HG03460 (cell line): ENCODE data around the gene MTPN.

Experiments used
- ATAC-seq: cut with Tn5 transposase; IDR thresholded peaks from one replicate; pipeline ENCODE4 v1.9.1; 2021; ENCODE audit not compliant: unreplicated experiment

MTPN gene

DNA sequence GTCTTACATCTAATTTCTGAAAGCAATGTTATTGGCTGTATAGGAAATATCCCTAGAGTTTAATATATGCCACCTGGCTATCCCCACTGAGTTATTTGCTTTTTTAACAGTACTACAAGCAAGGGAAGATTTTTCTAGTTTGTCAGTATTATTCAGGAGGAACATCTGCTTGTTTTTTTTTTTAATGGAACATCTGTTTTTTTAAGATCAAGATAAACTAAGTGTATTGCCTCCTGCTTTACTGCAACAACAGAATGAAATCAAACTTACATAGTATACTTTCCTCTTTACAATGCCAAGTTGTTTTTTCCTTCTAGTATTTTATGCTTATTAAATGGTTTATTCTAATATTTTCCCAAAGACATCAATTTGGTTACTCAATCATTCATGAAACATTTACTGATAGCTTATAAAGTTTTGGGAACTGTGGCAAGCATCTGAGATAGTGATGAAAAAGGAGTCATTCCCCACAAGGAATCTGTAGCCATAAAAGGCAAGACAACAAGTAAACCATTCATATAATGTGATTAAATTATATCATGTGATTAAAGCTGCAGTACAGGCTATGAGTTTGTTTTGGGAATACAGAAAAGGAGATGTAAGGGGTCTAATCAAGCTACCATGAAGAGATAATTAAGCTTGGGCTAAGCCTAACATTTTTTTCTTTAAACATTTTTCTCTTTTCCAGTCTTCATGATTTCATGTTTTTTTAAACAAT, 17.4 kb downstream of the MTPN start:
- no peak for ATAC-seq

DNA sequence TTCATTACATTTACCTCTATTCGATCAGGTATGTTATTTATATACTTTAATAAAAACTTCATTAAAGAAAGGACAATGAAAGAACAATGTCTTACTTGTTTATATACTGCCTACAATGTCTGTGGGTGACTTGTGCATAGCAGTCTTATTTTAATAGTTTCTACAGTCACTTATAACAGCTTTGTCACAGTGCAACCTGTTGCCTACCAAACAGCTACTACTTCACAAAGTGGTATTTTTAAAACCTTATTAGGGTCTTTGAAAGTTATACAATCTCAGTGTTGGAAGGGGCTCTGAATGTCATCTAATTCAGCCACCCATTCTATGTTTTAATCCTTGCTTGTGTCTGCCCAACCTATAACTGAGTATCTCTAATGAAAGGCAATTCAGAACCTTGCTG, 19.0 kb downstream of the MTPN start:
- ATAC-seq, result no peak

DNA sequence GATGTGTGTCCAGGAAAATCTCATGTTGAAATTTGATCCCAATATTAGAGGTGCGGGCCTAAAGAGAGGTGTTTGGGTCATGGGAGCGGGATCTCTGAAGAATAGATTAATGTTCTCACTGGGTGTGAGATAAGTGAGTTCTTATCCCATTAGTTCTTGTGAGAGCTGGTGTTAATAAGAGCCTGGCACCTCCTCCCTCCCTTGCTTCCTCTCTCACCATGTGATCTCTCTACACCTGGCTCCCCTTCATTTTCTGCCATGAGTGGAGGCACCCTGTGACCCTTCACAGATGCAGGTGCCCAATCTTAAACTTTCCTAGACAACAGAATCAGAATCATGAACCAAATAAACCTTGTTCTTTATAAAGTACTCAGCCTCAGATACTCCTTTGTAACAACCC, 19.5 kb downstream of the MTPN start:
- no peak for ATAC-seq

DNA sequence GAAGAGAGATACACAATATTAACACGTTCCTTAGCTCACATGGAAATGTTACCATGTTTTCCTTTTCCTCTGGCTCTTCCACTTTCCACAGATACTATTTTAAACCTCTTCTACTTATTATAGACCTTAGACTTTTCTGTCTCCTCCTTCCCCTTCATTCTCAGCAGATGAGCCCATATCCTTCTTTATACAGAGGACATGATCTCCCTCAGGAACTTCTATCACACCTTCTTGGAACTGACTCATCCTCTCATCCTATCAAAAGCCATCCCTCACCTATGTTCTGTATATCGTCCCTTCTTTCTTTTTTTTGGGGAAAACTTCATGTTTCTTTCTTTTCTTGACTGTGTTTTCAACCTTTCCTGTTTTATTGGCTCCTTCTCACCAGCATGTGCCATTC, 20.8 kb downstream of the MTPN start:
- ATAC-seq, result no peak

DNA sequence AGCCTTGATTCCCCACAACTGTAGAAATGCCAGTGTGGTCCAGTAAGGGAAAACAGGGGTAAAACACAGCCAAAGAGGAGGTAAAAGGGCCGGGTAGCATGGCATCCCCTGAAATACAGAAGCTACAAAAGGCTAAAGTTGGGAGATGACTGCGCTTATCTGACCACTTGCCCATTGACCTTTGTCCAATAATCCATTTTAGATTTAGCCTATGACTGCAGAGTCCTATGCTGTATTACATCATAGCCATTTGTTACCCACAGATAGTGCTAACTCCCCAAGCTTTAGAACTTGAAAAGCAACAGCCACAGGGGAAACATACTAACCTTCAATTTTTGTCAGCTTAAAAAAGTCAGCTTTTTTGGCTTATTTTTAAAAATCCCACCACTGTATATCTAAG, 26.2 kb downstream of the MTPN start:
- no peak for ATAC-seq

DNA sequence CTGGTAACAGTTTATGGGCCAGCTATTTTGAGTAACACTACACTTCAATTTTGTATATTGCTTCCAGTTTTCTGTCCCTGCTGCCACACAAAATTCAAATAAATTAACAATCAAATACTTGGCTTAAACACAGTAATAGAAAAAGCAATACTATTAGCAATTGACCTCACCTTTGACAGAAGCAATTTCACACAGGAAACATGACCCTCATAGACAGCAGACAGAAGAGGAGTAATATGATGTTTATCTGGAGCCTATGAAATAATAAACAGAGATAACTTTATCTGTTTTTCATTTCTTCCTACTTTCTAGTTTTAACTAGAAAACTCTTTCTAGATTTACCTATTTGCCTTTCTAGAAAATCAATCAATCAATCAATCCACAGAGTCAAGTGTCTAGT, 26.7 kb downstream of the MTPN start:
- no peak for ATAC-seq

DNA sequence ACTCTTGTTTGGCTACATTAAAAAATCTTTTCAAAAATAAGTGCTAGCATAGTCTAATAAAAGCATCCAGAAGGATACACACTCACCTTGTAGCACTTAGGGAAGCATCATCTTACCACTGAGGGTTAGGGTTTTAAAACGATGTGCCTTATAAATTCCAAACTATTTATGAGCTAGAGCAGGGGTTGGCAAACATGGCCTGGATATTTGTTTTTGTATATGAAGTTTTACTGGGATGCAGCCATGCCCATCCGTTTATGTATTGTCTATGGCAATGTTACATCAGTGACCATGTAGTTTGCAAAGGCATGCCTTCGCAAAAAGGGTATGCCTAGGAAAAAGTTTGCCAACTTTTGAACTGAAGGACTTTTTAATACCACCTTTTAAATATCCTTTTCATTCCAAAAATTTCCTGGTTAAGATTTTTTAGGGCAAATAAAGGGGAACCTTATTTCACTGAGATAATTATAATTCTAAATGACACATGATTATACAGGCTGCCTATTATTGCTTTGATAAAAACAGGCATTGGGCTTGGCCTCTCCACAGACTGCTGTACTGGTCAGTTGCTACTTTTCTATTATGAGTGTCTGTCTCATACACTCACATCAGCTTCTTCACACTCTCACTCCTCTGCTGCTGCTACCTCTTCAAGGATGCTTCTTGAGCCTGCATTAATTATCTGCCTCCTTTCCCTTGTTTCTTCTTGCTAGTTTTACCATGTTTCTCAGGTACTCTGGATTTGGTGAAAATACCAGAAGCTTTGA, 30.7 kb downstream of the MTPN start:
- ATAC-seq, result no peak

DNA sequence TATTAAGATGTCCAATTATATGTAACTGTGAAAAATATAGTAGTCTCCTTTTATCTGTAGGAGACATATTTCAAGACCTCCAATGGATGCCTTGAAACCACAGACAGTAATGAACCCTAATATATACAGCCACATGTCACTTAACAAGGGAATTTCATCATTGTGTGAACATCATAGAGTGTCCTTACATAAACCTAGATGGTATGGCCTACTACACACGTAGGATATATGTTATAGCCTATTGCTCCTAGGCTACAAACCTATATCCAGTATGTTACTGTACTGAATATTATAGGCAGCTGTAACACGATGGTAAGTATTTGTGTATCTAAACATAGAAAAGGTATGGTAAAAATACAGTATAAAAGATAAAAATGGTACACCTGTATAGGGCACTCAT, 32.4 kb downstream of the MTPN start:
- ATAC-seq, result no peak

DNA sequence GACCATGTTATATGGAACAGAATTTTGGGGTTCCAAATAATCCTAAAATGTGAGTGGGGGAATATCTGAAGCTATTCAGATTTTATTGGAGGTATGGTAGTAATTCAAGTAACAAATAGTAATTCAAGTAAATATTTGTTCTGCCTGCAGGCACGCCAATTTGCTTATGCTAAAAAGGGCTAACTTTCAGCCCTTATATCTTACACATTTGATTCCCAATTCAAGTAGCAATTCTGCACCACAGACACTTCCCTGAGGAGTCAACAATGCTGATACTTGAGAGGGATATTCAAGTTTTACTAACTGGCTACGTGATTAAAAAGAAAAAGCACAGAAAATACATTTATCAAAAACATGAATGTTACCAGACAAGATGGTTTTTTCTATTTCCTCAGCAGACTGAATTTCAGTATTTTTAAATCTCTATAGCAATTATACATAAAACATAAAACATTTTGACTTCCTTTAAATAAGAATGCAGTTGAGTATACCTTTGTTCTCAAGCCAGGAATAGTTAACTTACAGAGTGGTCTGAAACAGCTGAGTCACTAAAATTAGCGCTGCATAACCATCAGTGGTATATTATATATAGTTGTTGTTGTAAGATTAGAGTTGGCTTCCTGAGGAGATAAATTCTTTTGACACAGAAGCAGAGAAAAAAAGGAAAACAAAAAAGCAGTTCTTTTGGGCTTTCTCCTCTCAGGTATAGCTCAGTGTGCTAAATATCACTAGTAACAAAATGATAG, 33.9 kb downstream of the MTPN start:
- peak; percentile 2 for ATAC-seq

DNA sequence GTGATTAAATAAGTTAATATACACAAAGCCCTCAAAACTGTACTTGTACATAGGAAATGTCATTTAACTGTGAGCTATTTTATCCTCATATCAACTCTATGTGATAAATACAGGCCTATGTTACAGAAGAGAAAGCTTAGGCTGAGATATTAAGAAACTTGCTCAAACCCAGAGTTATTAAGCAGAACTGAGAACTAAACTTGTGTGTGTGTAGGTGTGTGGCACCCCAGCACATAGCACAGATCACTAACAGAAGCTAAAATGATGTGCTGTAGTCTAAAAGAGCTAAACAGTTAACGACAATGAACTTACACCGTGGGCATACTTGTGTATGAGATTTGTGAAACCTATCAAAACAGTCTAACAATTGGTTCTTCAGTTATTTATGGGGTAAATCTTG, 34.5 kb downstream of the MTPN start:
- ATAC-seq, result peak; percentile 71

DNA sequence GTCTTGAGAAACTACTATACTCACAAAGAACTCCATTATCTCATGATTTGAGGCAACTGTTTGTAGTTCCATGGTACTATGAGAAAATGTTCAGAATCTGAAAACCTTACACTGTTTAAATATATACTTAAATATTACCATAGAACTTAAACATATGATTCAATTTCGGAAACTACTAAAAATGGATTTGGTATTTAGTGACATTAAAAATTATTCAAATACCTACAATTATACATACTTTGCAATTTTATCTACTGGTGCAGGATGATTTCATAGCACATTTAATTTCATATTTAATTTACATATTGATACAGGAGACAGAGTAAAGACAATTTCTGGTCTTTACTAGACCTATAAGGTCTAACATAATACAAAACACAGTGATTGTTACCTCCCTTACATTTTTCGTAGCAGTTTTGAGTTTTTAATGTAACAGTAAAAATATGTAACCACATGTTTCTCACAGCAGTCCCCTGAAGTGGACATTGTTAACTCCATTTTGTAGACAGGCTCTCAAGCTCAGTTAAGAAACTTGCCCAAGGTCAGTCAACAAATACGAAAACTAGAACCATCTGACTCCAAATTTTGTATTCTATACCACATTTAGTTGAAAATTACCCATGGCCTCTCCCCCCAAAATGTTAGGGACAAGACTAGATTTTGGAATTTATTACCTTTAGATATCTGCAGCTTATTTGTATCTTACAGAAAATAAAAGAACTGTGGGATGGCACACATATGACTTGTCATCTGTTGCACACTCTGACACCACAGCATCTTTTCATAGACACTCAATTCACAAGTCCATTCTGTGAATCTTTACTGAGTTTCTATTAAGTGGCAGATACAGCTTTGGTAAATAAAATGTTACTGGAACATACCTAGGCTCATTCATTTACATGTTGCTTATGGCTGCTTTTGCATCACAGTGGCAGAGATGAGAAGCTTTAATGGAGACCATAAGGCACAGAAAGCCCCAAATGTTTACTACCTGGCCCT, 36.8 kb downstream of the MTPN start:
- no peak for ATAC-seq

DNA sequence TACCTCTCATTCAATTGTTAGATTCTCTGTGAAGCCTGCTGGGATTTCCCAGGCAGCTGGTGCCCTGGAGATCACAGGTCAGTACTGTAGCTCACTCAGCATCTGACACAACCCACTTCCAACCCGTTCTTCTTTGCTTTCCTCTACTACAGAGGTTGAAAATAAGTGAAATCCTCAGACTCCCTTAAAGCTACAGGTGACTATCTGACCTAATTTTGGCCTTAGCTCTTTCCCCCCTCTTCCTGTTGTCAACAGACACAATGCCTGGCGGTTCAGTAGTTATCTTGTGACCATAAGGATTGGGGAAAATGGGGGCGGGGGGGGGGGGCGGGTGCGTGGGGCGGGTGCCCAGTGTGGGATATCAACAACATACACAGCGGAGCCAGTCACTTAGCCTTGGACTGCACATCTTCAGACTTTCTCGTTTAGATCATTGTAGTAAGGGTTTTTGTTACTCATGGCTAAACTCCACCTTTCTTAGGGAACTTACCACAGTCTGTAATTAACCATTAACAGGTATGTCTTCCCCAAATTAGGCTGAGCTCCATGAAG, 37.8 kb downstream of the MTPN start:
- no peak for ATAC-seq

DNA sequence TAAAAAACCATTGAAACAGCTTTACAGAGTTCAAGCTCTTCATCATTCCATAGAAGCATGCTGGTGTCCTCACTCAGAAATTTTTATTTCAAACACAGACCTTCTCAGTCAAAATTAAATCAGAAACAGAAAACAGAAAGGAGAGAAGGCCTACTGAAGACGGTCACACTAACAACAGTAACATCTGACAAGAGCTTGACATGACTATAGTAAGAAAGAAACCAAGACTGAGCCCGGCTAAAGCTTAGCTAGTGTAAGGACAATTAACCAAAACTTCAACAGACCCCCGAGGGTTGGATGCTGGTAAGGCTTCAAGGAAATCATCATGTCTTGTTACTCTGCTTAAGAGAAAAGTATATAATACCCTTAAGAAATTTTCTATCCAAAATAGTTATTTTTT, 38.6 kb downstream of the MTPN start:
- peak; percentile 48 for ATAC-seq

DNA sequence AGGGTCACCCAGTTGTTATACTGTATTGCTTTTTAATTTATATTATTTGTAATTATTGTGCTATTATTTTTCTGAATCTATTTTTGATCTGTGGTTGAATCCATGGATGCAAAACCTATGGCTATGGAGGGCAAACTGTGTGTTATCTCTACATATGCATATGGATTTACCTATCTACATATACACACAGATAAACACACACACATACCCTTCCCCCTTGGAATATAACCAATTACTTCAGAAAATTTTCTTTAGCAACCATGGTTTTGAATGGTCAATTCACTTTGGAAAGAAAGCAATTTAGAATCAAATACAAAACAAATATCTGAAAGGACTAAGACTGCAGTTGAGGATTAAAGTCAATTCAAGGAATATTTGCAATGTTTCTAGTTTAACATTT, 39.1 kb downstream of the MTPN start:
- ATAC-seq, result no peak

DNA sequence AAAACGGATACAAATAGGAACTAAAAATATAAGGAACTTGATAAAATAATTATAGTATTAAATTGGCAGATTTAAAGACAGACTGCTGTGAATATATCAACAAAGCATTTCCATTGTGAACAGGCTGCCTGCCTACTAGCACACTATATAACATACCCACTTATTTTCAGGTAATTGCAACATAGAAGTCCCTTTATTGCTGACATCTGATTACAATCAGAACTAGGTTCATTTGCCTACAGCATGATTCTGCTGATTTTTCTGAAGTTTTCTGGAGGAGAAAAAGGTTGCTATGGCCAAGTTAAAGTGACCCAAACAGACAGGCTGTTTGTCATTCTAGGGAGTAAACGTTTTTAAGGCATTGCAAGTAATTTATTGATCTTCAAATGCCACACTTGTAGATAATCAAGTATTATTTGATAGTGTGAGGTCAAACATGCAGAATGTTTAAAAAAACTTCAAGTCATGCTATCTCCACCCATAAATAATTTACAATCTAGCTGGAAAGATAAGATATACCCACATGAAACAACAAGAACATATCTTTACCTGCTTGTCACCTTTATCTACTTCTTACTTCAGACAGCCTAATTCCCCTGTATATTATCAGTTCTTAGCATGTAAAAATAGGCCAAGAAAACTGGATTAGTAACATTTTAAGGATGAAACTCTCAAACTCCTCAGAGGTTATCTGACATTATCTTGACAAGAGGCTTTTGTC, 40.5 kb downstream of the MTPN start:
- ATAC-seq, result no peak

DNA sequence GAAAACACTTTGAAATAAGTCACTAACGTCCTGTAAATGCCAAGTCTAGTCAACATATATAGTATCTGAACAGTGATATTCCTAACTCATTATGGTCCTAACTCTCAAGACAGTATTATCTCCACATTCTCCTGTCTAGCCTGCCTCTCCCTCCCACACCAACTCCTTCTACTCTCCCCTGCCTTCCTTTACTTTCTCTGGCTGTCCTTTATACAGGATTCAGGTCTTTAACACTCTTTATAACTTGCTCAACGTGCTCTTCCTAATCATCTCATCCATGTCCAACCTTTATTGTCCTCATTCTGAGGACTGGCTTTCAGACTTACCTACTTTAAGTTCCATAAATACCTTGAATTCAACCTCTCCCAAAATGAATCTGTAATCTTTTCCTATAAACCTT, 42.5 kb downstream of the MTPN start:
- no peak for ATAC-seq

DNA sequence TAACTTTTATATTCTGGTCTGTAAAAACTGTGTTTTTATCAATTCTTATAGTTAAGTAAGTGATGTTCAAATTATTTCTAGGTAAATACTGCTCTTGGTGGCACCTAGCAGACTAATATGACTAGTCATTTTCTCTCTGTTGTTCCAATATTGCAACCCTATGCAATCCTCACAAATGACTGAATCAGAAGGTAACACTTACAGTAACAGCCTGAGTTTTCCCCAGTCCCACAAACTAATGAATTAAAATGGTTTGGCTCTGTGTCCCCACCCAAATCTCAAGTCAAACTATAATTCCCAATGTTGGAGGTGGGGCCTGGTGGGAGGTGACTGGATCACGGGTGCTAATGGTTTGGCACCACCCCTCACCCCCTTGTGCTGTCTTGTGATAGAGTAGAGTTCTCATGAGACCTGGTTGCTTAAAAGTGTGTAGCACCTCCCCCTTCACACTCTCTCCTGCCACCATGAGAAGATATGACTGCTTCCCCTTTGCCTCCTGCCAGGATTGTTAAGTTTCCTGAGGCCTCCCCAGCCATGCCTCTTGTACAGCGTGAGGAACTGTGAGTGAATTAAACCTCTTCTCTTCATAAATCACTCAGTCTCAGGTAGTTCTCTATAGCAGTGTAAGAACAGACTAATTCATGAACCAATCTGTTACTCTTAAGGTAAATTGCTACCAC, 43.5 kb downstream of the MTPN start:
- no peak for ATAC-seq

DNA sequence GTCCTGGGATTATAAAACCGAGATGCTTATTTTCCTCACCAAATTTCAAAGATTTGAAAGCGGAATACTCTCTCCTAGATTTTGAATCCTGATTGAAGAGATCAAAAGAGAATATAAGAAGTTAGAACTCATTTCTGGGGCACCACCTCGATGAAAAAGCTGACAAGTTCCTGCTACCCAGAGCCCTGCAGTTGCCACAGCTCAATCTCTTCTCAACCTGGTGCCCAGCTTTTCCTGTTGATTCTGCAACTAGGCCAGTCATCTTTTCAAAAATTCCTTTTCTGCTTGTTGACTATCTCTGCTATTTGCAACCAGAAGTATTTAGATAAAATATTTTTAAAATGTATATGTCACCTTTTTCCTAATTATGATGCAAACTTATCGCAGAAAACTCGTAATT, 45.0 kb downstream of the MTPN start:
- no peak for ATAC-seq
